OCI-LY7 (cell line): Measurements from ENCODE around the gene CKMT2.

Experiments
- EZH2phosphoT487 ChIP-seq: fragments of 200-600 bp; sonication (generic); IDR thresholded peaks from 2 replicates; pipeline ENCODE4 v1.6.1; 2018; ENCODE audit warnings: low read depth, borderline replicate concordance, mild to moderate bottlenecking, mixed run types, antibody characterized with exemption, low read length, moderate library complexity, mixed read lengths
- TF ChIP-seq, protein P1 (sequence below): fragments of 200-600 bp; sonication (generic); conservative IDR thresholded peaks from 2 replicates; pipeline ENCODE4 v1.5.1; 2014; ENCODE audit warnings: mild to moderate bottlenecking, antibody characterized with exemption, low read length, moderate library complexity, mixed read lengths

DNA sequence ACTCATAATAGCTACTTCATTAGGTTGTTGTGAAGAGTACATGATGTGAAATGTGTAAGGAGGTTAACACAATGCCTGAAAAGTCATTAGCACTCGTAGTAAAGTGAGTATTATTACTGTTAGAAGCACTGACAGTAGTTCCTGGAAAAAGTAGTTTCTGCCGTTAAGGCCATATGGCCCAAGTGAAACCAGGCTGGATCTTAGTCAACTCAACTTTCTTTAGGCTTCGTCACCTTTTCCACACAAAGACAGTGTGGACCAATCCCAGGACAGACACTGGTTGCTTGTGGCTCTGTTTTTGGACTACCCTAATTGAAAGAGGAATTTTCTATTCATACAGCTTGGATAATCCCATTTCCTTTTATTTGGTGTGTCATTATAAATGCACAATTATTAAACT is 29.4 kb upstream of the CKMT2 start:
- TF ChIP-seq, protein P1, sequence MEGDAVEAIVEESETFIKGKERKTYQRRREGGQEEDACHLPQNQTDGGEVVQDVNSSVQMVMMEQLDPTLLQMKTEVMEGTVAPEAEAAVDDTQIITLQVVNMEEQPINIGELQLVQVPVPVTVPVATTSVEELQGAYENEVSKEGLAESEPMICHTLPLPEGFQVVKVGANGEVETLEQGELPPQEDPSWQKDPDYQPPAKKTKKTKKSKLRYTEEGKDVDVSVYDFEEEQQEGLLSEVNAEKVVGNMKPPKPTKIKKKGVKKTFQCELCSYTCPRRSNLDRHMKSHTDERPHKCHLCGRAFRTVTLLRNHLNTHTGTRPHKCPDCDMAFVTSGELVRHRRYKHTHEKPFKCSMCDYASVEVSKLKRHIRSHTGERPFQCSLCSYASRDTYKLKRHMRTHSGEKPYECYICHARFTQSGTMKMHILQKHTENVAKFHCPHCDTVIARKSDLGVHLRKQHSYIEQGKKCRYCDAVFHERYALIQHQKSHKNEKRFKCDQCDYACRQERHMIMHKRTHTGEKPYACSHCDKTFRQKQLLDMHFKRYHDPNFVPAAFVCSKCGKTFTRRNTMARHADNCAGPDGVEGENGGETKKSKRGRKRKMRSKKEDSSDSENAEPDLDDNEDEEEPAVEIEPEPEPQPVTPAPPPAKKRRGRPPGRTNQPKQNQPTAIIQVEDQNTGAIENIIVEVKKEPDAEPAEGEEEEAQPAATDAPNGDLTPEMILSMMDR: no peak
- TF ChIP-seq EZH2phosphoT487: no peak
